Panc1 (cell line): ENCODE results near the gene LAMP5. TPM values are rescaled to one million over a fixed set of nuclear protein-coding genes. Genes with fewer than 3 reads are reported as not detected.

Experiments used
- ATAC-seq: fragments of 200-7000 bp; cut with Tn5 transposase; 2 replicates; pipeline ENCODE4 v1.9.1; 2020; ENCODE audit warnings: mild to moderate bottlenecking, moderate library complexity
- BruUV-seq: library from RNA; stranded (reverse); fragments of 400-500 nt; replicated peaks from 2 replicates; lab custom pipeline; 2021; lab: Mats Ljungman, UMichigan
- CTCF ChIA-PET: fragments of 300-600 bp; sonication (Branson Sonifier 250); formaldehyde crosslinking; loops from one replicate; lab custom pipeline; 2022; ENCODE audit warnings: antibody characterized with exemption; lab: Charles Lee
- POLR2A ChIA-PET: fragments of 300-600 bp; sonication (Branson Sonifier 250); formaldehyde crosslinking; loops from one replicate; lab custom pipeline; 2022; ENCODE audit warnings: antibody characterized with exemption; lab: Charles Lee
- DNase-seq: peaks from one replicate; pipeline ENCODE4 v3.0.0-alpha.2; 2010; ENCODE audit warnings: low read depth, low spot score
- H3K27ac ChIP-seq: 2 replicates; pipeline ENCODE4 v1.5.1; 2011; ENCODE audit warnings: mild to moderate bottlenecking, low read length, inconsistent platforms
- H3K27me3 ChIP-seq: fragments of 200-500 bp; sonication (Bioruptor generic); 2 replicates; pipeline ENCODE4 v1.6.0; 2014; ENCODE audit warnings: low read length, inconsistent platforms; ENCODE audit not compliant: control insufficient read depth, insufficient read depth
- H3K36me3 ChIP-seq: fragments of 200-500 bp; sonication (Bioruptor generic); 2 replicates; pipeline ENCODE4 v1.5.1; 2014; ENCODE audit warnings: inconsistent platforms, mild to moderate bottlenecking, low read length, moderate library complexity; ENCODE audit not compliant: control insufficient read depth, insufficient read depth
- H3K4me1 ChIP-seq: 2 replicates; pipeline ENCODE4 v1.5.1; 2011; ENCODE audit warnings: inconsistent platforms, mild to moderate bottlenecking, low read length, moderate library complexity; ENCODE audit not compliant: control insufficient read depth, insufficient read depth
- H3K4me3 ChIP-seq, 2 experiments: 2 replicates each; pipeline ENCODE4 v1.5.1; 2011 to 2012; ENCODE audit warnings: low read depth in 2 of 2, low read length in 2 of 2, mild to moderate bottlenecking in 2 of 2, inconsistent platforms in 1 of 2, moderate library complexity in 1 of 2
- H3K9me3 ChIP-seq: fragments of 200-500 bp; sonication (Bioruptor generic); 2 replicates; pipeline ENCODE4 v1.5.1; 2014; ENCODE audit warnings: low read depth, mild to moderate bottlenecking, inconsistent platforms, low read length, moderate library complexity; ENCODE audit not compliant: control insufficient read depth, insufficient read depth
- CTCF ChIP-seq: fragments of 450-650 bp; IDR thresholded peaks from 2 replicates; pipeline ENCODE4 v1.5.1; 2017; ENCODE audit warnings: mild to moderate bottlenecking
- POLR2AphosphoS5 ChIP-seq: IDR thresholded peaks from 2 replicates; pipeline ENCODE4 v1.6.1; 2012; ENCODE audit warnings: mild to moderate bottlenecking, low read depth, low read length, moderate library complexity
- REST ChIP-seq, 2 experiments: IDR thresholded peaks; 2 replicates each; pipeline ENCODE4 v1.6.1; 2011 to 2012; ENCODE audit warnings: low read depth in 2 of 2, control low read depth in 1 of 2, low read length in 1 of 2, mild to moderate bottlenecking in 1 of 2, moderate library complexity in 1 of 2; ENCODE audit not compliant: insufficient read depth in 1 of 2
- SIN3A ChIP-seq: IDR thresholded peaks from 2 replicates; pipeline ENCODE4 v1.6.1; 2012; ENCODE audit warnings: low read depth, mild to moderate bottlenecking, low read length, moderate library complexity, borderline replicate concordance; ENCODE audit not compliant: insufficient read depth
- TCF7L2 ChIP-seq: IDR thresholded peaks from 2 replicates; pipeline ENCODE4 v1.6.1; 2011; ENCODE audit warnings: mild to moderate bottlenecking, low read depth, low read length, inconsistent platforms
- in situ Hi-C: cut with HindIII; loops from 2 replicates; pipeline ENCODE4 v1.10.0; 2016; ENCODE audit warnings: low sequenced_read_pairs, low pct_unique_long_range_greater_than_20kb
- intact Hi-C: fragments of 100-400 bp; cut with micrococcal nuclease; formaldehyde crosslinking; loops from one replicate; pipeline ENCODE4 v1.10.0; 2022; ENCODE audit not compliant: unreplicated experiment
- total RNA-seq: library from RNA; stranded (reverse); gene quantifications from one replicate; pipeline ENCODE4 v1.2.1, GENCODE V29; 2021; ENCODE audit not compliant: unreplicated experiment

Gene LAMP5
- total RNA-seq, 1 experiment from 2014 or later = not detected

GRCh38 chr20:9474835-9475415, 39.5 kb upstream of the LAMP5 start:
- in situ Hi-C loops = no loop called here
- ATAC-seq (no peak), DNase-seq (no peak)
- no TSS peak for BruUV-seq
- intact Hi-C loops = no loop called here
- H3K27ac ChIP-seq = no peak overlapping the region
- H3K4me1 ChIP-seq = no peaks in the 10 kb centered on the region
- TF ChIP-seq CTCF = no peak
- TF ChIP-seq POLR2AphosphoS5 = no peak
- no peak for TF ChIP-seq SIN3A
- no peak for TF ChIP-seq TCF7L2
- no peak for TF ChIP-seq REST (IDR thresholded peaks at IDR 0.05; ENCODE audit: insufficient read depth in 1 of 2, low read depth in 2 of 2, low read length in 1 of 2)
- H3K9me3 ChIP-seq = no peaks in the 10 kb centered on the region
- H3K27me3 ChIP-seq = no peaks in the 10 kb centered on the region
- no peaks in the 10 kb centered on the region for H3K36me3 ChIP-seq
- H3K4me3 ChIP-seq = no peak overlapping the region
- CTCF ChIA-PET = no interaction called here
- POLR2A ChIA-PET = no interaction called here

GRCh38 chr20:9475456-9475855, 38.9 kb upstream of the LAMP5 start:
- no peaks in the 10 kb centered on the region for H3K36me3 ChIP-seq
- CTCF ChIA-PET = no interaction called here
- H3K27me3 ChIP-seq = no peaks in the 10 kb centered on the region
- TF ChIP-seq TCF7L2 = no peak
- H3K27ac ChIP-seq = no peak overlapping the region
- DNase-seq = no peak
- POLR2A ChIA-PET = no interaction called here
- no peak for ATAC-seq
- intact Hi-C loops = no loop called here
- no peaks in the 10 kb centered on the region for H3K4me1 ChIP-seq
- H3K4me3 ChIP-seq = no peak overlapping the region
- BruUV-seq = no TSS peak
- no peaks in the 10 kb centered on the region for H3K9me3 ChIP-seq
- in situ Hi-C loops = no loop called here

- in situ Hi-C loops (no loop called here), intact Hi-C loops (no loop called here)
- Histone ChIP-seq H3K4me1 (no peaks in the 10 kb centered on the region), H3K36me3 (no peaks in the 10 kb centered on the region), H3K9me3 (no peaks in the 10 kb centered on the region), H3K27me3 (no peaks in the 10 kb centered on the region), H3K27ac (no peak overlapping the region), H3K4me3 (no peak overlapping the region)
- ChIA-PET CTCF (no interaction called here), POLR2A (no interaction called here)
- no TSS peak for BruUV-seq
- TF ChIP-seq CTCF (no peak), POLR2AphosphoS5 (no peak), SIN3A (no peak), TCF7L2 (no peak), REST (IDR thresholded peaks at IDR 0.05; ENCODE audit: insufficient read depth in 1 of 2, low read depth in 2 of 2, low read length in 1 of 2) (no peak)
- ATAC-seq (no peak), DNase-seq (no peak)
These were observed 38.2 kb upstream of the LAMP5 start for GRCh38 chr20:9476174-9476573.
